PC-9 (cell line): ENCODE data around the gene TMEM60. TPM values are rescaled to one million over a fixed set of nuclear protein-coding genes. Genes with fewer than 3 reads are reported as not detected.
A peak's percentile ranks its signal among the peaks of the same experiment; 100 is the strongest.

Experiments used
- BruUV-seq: library from RNA; stranded (reverse); fragments of 400-500 nt; replicated peaks from 2 replicates; lab custom pipeline; 2021; lab: Mats Ljungman, UMichigan
- CTCF ChIA-PET: fragments of 300-600 bp; sonication (Branson Sonifier 250); formaldehyde crosslinking; loops from one replicate; lab custom pipeline; 2022; ENCODE audit warnings: antibody characterized with exemption; lab: Charles Lee
- POLR2A ChIA-PET: fragments of 300-600 bp; sonication (Branson Sonifier 250); formaldehyde crosslinking; loops from one replicate; lab custom pipeline; 2022; ENCODE audit warnings: antibody characterized with exemption; ENCODE audit not compliant: unreplicated experiment; lab: Charles Lee
- DNase-seq, 2 experiments: peaks; one replicate each; pipeline versions ENCODE4 v3.0.0 to v3.0.0-alpha.2; 2015 to 2022; ENCODE audit warnings: mixed read lengths in 1 of 2
- H2AFZ ChIP-seq: fragments of 200-600 bp; sonication (generic); 2 replicates; pipeline ENCODE4 v1.8.1; 2017; ENCODE audit warnings: antibody characterized with exemption
- H3F3A ChIP-seq: fragments of 200-600 bp; sonication (generic); 2 replicates; pipeline ENCODE4 v1.8.1; 2017; ENCODE audit warnings: antibody characterized with exemption, mild to moderate bottlenecking, low read depth; ENCODE audit not compliant: insufficient read depth
- H3K27ac ChIP-seq: fragments of 200-600 bp; sonication (generic); 2 replicates; pipeline ENCODE4 v1.6.1; 2016; ENCODE audit warnings: mixed run types
- H3K27me3 ChIP-seq: fragments of 200-600 bp; sonication (generic); 2 replicates; pipeline ENCODE4 v1.6.1; 2016; ENCODE audit warnings: low read depth, mixed run types; ENCODE audit not compliant: insufficient read depth
- H3K36me3 ChIP-seq: fragments of 200-600 bp; sonication (generic); 2 replicates; pipeline ENCODE4 v1.6.1; 2016; ENCODE audit warnings: low read depth, mixed run types
- H3K4me1 ChIP-seq: fragments of 200-600 bp; sonication (generic); replicated peaks from 2 replicates; pipeline ENCODE4 v1.6.1; 2016; ENCODE audit warnings: mixed run types; ENCODE audit not compliant: insufficient read depth
- H3K4me2 ChIP-seq: fragments of 200-600 bp; sonication (generic); 2 replicates; pipeline ENCODE4 v1.6.1; 2017; ENCODE audit warnings: mixed run types
- H3K4me3 ChIP-seq: fragments of 200-600 bp; sonication (generic); 2 replicates; pipeline ENCODE4 v1.6.1; 2016; ENCODE audit warnings: mixed run types
- H3K79me2 ChIP-seq: fragments of 200-600 bp; sonication (generic); 2 replicates; pipeline ENCODE4 v1.6.1; 2017; ENCODE audit warnings: low read depth, mixed run types
- H3K9me2 ChIP-seq: fragments of 200-600 bp; sonication (generic); 2 replicates; pipeline ENCODE4 v1.8.1; 2017; ENCODE audit warnings: mild to moderate bottlenecking; ENCODE audit not compliant: insufficient read depth
- H3K9me3 ChIP-seq: fragments of 200-600 bp; sonication (generic); 2 replicates; pipeline ENCODE4 v1.8.1; 2016; ENCODE audit warnings: low read depth; ENCODE audit not compliant: insufficient read depth
- H4K20me1 ChIP-seq: fragments of 200-600 bp; sonication (generic); 2 replicates; pipeline ENCODE4 v1.8.1; 2017; ENCODE audit not compliant: insufficient read depth
- CTCF ChIP-seq: fragments of 200-600 bp; sonication (generic); conservative IDR thresholded peaks from 2 replicates; pipeline ENCODE4 v1.6.1; 2017; ENCODE audit warnings: mixed run types, antibody characterized with exemption, mild to moderate bottlenecking, moderate library complexity
- EZH2 ChIP-seq: fragments of 200-600 bp; sonication (generic); IDR thresholded peaks from 2 replicates; pipeline ENCODE4 v1.8.0; 2017; ENCODE audit warnings: antibody characterized with exemption, low read depth
- intact Hi-C: fragments of 100-400 bp; cut with micrococcal nuclease; formaldehyde crosslinking; loops from one replicate; pipeline ENCODE4 v1.10.0; 2022; ENCODE audit not compliant: unreplicated experiment
- total RNA-seq: library from RNA; stranded (reverse); gene quantifications from 2 replicates; pipeline ENCODE4 v1.2.3, GENCODE V29; 2021

The TMEM60 gene
- total RNA-seq, 1 experiment from 2014 or later, result 29.1 TPM

- POLR2A ChIA-PET, result no interaction called here
- Histone ChIP-seq H4K20me1 (no peaks in the 10 kb centered on the region), H3K79me2 (peaks cover 65% of the 10 kb centered on the region), H3K9me2 (no peaks in the 10 kb centered on the region), H3K4me1 (peaks cover 35% of the 10 kb centered on the region), H2AFZ (no peak overlapping the region), H3K27ac (no peak overlapping the region), H3K4me2 (peak overlapping the region; percentile 96), H3F3A (0 out of 2 replicates have a peak, but pooled peaks cover 1% of the 10 kb centered on the region), H3K36me3 (no peaks in the 10 kb centered on the region), H3K27me3 (no peaks in the 10 kb centered on the region), H3K4me3 (peak overlapping the region; percentile 85; the same call in 1 of the 2 replicates), H3K9me3 (no peaks in the 10 kb centered on the region)
- CTCF ChIA-PET, result no interaction called here
- DNase-seq, result no peak
- intact Hi-C loops, result loop anchor here (5.0 kb wide), 1 partner anchor 531 kb away; no protein-coding TSS in a partner anchor
- TF ChIP-seq CTCF, result no peak
- no peak for TF ChIP-seq EZH2
- no TSS peak for BruUV-seq
Observed at GRCh38 chr7:77796109-77796508, 2.1 kb downstream of the TMEM60 start.

- H3K4me3 ChIP-seq, result no peak overlapping the region
- no peaks in the 10 kb centered on the region for H3K36me3 ChIP-seq
- H3K27me3 ChIP-seq, result no peaks in the 10 kb centered on the region
- no peak overlapping the region for H2AFZ ChIP-seq
- peaks cover 23% of the 10 kb centered on the region for H3K4me1 ChIP-seq
- no TSS peak for BruUV-seq
- TF ChIP-seq EZH2, result no peak
- TF ChIP-seq CTCF, result no peak
- H3K9me3 ChIP-seq, result no peaks in the 10 kb centered on the region
- DNase-seq, result peak in 1 of 2 experiments; percentile 13
- ChIA-PET CTCF (no interaction called here), POLR2A (no interaction called here)
- H3F3A ChIP-seq, result 0 out of 2 replicates have a peak, but pooled peaks cover 4% of the 10 kb centered on the region
- no peaks in the 10 kb centered on the region for H4K20me1 ChIP-seq
- intact Hi-C loops, result no loop called here
- 0 out of 2 replicates have a peak overlapping the region, but pooled peaks have one; percentile 8 for H3K4me2 ChIP-seq
- no peaks in the 10 kb centered on the region for H3K9me2 ChIP-seq
- peaks cover 45% of the 10 kb centered on the region for H3K79me2 ChIP-seq
- 0 out of 2 replicates have a peak overlapping the region, but pooled peaks have one; percentile 13 for H3K27ac ChIP-seq
Observed at GRCh38 chr7:77794000-77794399, 4.2 kb downstream of the TMEM60 start.

GRCh38 chr7:77791956-77792355 is 6.3 kb downstream of the TMEM60 start:
- Histone ChIP-seq H3K27ac (no peak overlapping the region), H3K27me3 (no peaks in the 10 kb centered on the region), H3K9me3 (no peaks in the 10 kb centered on the region), H3F3A (0 out of 2 replicates have a peak, but pooled peaks cover 4% of the 10 kb centered on the region), H4K20me1 (no peaks in the 10 kb centered on the region), H3K4me3 (no peak overlapping the region), H2AFZ (no peak overlapping the region), H3K79me2 (peaks cover 34% of the 10 kb centered on the region), H3K9me2 (no peaks in the 10 kb centered on the region), H3K4me2 (no peak overlapping the region), H3K4me1 (peaks cover 19% of the 10 kb centered on the region), H3K36me3 (no peaks in the 10 kb centered on the region)
- ChIA-PET POLR2A (no interaction called here), CTCF (interaction anchor here (0.6 kb wide), 1 partner anchor 437 kb away, joined by 3 read pairs; no protein-coding TSS in a partner anchor)
- no TSS peak for BruUV-seq
- intact Hi-C loops, result no loop called here
- DNase-seq, result no peak
- no peak for TF ChIP-seq CTCF
- no peak for TF ChIP-seq EZH2
